SK-N-MC (cell line): ENCODE results near the gene CYP4V2.

Source experiments
- EZH2 ChIP-seq: fragments of 200-600 bp; sonication (generic); IDR thresholded peaks from one replicate; pipeline ENCODE4 v1.6.1; 2017; ENCODE audit warnings: antibody characterized with exemption
- POLR2AphosphoS5 ChIP-seq: IDR thresholded peaks from 2 replicates; pipeline ENCODE4 v1.6.1; 2012; ENCODE audit warnings: mild to moderate bottlenecking, low read depth, low read length, borderline replicate concordance

DNA sequence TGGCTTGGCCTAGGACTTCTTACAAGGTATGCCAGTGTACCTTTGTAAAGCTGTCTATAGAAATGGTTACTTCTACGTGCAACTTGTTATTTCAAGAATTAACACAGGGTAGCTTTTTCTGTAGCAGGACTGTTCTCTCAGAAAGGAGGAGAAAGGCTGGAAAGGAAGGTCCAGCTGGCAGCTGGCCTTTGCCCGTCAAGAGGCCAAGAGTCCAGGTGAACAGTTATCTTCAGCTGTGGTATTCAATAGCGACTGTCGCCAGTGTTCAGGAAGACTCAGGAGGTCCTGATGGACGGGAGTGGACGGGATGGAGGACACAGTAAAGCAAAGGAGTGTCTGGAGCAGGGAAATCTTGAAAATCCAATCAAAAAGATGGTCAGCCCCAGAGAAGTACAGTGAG, 4.7 kb downstream of the CYP4V2 start:
- TF ChIP-seq EZH2 (no peak), POLR2AphosphoS5 (no peak)
